GM12875 (cell line): ENCODE measurements around the gene TTC9B.

Experiments
- H3K4me3 ChIP-seq: one replicate; pipeline ENCODE4 v1.5.1; 2011; ENCODE audit warnings: low read depth, low read length, control low read depth
- CTCF ChIP-seq: IDR thresholded peaks from 2 replicates; pipeline ENCODE4 v1.5.1; 2011; ENCODE audit warnings: low read depth, mild to moderate bottlenecking, control low read depth, inconsistent platforms, low read length, moderate library complexity, borderline replicate concordance; ENCODE audit not compliant: insufficient read depth

The TTC9B gene

GRCh38 chr19:40217934-40218890, at the start of gene TTC9B:
Gene TTC9B, minus strand, starts transcription at chr19:40218384. Its CDS starts 3 bp downstream, at chr19:40218381.
- no peak within 1 kb of the TSS for H3K4me3 ChIP-seq
- no peak for TF ChIP-seq CTCF

- TF ChIP-seq CTCF = no peak
- no peak overlapping the region for H3K4me3 ChIP-seq
These were observed 49.4 kb upstream of the TTC9B start for GRCh38 chr19:40267601-40267997.

DNA sequence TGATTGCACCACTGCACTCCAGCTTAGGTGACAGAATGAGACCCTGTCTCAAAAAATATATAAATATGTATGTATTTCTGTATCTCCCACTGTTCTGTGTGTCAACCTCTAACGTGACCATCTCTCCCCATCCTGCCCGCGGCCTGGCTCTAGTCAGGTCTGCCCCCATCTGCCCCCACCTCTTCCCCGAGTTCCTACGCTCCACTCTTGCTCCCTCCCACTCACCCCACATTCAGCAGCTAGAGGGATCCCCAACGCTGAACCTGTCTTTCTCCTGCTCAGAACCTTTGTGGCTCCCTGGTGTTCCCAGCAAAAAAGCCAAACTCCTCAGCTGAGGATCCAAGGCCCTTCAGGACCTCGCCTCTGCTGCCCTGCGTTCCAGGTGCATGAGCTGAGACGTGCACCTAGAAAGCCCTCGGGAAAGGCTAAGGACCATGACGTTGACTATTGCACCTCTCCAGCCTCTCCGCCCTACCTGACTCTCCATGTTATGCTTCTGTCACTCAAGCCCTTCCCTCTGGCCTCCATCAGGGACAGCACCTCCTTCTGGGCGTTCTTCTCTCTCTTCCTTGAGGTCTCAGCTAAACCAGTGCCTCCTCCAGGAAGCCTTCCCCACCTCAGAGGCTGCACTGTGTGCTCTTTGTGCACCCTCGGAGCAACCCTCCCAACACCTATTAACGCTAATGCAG, 48.9 kb upstream of the TTC9B start:
- no peak overlapping the region for H3K4me3 ChIP-seq
- no peak for TF ChIP-seq CTCF

- no peak overlapping the region for H3K4me3 ChIP-seq
- TF ChIP-seq CTCF = no peak
These were observed 47.9 kb upstream of the TTC9B start for GRCh38 chr19:40266119-40266518.

- no peak for TF ChIP-seq CTCF
- H3K4me3 ChIP-seq = no peak overlapping the region
These were observed 47.5 kb upstream of the TTC9B start for GRCh38 chr19:40265763-40266099.

DNA sequence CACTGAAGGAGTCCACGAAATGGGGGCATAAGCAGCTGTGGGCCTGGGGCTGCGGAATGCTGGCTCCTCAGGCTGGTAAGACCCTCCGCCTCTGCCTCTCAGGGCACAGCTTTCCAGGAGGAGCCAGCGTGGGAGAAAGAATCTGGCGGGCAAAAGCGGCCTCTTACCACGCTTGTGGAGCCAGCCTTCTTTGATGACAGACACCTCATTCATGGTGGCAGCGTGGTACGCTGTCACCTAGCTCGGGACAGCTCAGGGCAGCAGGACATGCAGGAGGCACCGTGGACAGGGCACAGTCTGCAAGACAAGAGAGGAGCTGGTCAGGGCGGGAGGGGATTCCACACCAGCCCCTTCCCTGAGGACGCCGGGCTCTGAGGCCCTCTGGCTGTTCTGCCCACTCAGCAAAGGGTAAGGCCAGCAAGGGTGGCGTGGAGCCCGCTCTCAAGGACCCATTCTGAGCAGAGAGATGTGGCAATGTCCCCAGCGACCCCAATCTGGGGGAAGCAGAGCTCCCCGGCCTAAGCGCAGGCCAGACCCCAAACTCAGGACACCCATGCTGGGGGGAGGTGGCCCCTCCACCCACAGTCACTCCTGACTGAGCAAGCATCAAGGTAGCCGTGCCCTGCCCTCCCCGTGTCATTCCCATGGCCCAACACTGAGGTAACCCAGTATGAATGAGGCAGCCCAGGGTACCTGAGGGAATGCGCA, 47.0 kb upstream of the TTC9B start:
- no peak for TF ChIP-seq CTCF
- H3K4me3 ChIP-seq = no peak overlapping the region
